Measurements from ENCODE around the gene HEATR5A.
"Not testable (repeated sequence)": the region's sequence is repeated elsewhere in the genome, so short reads cannot be mapped to it uniquely, and the experiment has no call there.

Gene HEATR5A

DNA sequence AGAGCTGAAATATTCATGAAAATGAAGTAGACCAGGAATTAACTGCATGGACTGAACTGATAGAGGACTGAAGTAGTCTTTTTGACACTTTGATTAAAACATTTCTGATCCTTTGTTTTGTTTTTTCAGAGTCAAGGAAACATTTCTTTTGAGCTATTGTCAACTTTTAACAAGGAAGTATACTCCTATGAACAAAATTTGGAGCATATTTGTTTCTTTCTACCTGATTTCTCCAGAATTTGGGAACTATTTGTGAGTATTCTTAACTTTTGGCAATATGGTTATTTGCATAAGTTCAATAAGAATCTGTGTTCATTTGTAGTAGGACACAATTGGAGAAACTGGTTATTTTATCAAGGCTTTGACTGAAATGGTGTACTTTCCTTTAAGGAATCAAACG is 141.5 kb downstream of the HEATR5A start:
- DNase-seq, result no peak

DNA sequence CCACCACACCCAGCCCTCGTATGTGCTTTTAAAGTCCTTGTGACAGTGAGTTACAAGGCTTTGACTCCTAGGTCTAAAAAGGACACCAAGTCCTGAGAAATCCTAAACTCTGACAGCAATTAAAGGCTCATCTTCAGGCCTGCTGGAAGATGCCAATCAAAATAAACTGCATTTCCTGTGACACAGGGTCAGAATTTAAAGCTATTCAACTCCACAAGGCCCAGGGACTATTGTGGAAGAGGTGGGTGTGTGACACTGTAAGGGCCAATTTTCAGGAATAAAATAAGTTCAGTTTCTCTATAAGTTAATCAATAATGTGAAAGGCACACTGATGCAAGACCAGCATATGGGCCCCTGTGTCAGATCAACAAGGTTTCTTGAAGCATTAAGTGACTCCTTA is 143.3 kb downstream of the HEATR5A start:
- DNase-seq, result no peak

DNA sequence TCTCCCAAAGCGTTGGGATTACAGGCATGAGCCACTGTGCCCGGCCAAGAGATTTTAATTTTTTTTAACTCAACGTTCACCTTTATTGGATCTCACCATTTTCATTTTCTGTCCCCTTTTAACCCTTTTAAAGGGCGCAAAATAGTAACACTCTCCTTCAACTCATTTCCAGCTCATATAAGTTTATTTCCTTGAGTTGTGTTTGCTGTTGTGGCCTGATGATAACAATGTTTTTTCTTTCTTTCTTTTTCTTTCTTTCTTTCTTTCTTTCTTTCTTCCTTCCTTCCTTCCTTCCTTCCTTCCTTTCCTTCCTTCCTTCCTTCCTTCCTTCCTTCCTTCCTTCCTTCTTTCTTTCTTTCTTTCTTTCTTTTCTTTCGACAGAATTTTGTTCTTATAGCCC is 143.9 kb downstream of the HEATR5A start:
- not testable (repeated sequence) for DNase-seq

GRCh38 chr14:31275731-31276130 is 144.6 kb downstream of the HEATR5A start:
- DNase-seq, result no peak

- no peak for DNase-seq
Measured at GRCh38 chr14:31271648-31272047, 148.7 kb downstream of the HEATR5A start.

GRCh38 chr14:31270196-31270772 is 150.1 kb downstream of the HEATR5A start:
- DNase-seq, result no peak

DNA sequence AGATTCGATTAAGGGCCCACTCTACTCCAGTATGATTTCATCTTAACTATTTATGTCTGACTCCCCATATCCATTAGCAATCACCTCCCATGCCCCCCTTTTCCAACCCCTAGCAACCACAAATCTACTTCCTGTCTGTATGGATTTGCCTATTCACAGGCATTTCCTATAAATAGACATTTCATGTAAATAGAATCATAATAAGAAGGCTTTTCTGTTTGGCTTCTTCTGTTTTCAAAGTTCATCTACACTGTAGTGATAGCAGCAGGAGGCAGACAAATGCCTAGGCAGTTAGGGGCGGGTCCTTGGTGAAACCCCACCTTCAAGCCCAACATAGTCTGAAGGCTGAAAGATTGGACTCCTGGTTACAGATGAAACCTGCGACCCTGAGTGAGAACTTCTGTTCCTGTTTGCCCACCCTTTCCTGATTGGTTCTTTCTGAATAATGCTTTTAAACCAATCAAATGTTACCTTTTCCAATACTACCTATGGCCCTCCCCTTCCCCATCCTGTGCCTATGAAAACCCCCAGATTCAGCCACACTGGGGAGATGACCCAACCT is 150.6 kb downstream of the HEATR5A start:
- no peak for DNase-seq

DNA sequence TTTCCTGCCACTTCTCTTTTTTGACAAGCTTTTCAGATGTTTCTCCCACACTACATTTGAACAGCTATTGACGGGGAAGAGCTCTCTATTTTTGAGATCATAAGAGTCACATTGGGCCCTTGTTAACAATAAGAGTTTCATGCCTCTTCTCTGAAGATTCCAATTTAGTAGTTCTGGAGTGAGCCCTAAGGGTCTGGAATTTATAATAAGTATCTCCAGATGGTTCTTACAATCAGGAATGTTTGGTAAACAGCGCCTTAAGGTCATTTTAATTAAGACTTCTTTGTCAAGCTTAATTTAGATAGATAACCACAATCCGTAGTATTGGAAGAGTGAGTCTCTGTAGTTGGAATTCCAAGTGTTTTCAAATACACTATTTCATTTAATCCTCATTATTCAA is 152.1 kb downstream of the HEATR5A start:
- no peak for DNase-seq

DNA sequence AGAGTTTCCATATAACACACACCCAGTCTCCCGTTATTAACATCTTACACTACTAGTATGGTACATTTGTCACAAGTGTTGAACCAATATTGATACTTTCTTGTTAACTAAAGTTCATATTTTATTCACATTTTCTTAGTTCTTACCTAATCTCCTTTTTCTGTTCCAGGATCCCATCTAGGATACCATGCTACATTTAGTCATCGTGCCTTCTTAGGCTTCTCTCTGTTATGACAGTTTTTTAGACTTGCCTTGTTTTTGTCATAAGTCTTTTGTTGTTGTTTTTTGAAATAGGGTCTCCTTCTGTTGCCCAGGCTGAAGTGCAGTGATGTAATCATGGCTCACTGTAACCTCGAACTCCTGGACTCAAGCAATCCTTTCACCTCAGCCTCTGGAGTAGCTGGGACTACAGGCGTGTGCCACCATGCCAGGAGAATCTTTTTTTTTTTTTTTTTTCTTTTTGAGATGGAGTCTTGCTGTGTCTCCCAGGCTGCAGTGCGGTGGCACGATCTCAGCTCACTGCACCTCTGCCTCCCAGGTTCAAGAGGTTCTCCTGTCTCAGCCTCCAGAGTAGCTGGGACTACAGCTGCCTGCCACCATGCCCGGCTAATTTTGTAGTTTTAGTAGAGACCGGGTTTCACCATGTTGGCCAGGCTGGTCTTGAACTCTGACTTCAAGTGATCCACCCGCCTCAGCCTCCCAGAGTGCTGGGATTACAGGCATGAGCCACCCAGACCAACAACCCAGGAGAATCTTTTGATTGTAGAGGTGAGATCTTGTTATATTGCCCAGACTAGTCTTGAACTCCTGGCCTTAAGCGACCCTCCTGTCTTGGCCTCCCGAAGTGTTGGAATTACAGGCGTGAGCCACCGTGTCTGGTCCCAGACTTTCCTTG is 153.7 kb downstream of the HEATR5A start:
- DNase-seq, result no peak

DNA sequence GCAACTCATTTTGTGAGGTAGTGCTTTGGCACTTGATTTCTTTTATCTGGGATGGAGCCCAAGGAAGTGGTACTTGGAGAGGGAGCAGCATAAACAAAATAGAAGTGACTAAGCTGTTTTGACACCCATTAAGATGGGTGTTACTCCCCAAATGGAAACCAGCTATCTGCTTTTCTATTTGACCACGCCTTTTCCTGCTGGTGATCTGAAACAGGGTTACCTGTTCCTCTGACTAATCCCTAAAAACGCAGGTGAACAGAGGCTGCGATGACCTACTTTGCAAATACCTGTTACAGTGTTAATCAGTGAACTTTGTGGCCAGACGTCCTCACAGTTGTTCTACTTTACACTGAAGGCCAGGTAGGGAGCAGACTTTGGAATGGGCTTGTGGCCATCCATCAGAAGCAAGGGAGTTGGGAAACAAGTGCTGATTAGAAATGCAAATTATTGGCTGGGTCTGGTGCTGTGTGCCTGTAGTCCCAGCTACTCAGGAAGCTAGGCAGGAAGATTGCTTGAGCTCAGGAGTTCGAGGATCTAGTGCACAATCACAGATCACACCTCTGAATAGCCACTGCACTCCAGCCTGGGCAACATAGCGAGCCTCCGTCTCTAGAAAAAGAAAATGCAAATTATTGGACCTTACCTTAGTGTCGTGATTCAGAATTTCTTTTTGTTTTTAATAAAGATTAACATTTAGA is 154.5 kb downstream of the HEATR5A start:
- DNase-seq, result no peak

DNA sequence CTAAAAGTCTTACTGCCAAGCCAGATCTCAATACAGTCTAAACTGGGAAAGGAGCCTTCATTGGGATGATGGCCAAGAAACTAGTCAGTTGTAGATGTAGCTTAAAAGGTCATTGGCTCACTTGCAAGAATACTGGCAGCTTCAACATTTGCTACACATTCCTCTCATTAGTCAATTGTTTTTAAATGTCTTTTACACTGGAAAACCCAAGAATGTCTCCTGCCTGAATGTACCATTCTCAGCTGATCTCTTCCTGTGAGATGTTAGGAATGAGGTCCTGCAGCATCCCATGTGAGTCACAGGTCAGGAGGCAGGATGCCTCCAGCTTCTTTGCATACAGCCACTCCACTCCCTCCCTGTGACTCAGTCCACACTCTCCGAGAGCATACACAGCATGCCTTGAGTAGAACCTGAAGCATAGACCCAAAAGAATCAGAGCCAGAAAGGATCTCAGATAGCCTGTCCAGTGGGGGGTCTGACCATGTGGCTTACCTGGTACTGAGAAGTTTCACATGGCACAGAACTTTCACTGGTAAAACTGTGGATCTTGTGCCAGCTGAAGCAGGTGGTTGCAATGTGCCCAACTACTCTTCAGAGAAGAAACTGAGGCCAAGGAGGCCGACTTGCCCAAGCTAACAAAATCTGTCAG is 156.7 kb downstream of the HEATR5A start:
- DNase-seq, result no peak

DNA sequence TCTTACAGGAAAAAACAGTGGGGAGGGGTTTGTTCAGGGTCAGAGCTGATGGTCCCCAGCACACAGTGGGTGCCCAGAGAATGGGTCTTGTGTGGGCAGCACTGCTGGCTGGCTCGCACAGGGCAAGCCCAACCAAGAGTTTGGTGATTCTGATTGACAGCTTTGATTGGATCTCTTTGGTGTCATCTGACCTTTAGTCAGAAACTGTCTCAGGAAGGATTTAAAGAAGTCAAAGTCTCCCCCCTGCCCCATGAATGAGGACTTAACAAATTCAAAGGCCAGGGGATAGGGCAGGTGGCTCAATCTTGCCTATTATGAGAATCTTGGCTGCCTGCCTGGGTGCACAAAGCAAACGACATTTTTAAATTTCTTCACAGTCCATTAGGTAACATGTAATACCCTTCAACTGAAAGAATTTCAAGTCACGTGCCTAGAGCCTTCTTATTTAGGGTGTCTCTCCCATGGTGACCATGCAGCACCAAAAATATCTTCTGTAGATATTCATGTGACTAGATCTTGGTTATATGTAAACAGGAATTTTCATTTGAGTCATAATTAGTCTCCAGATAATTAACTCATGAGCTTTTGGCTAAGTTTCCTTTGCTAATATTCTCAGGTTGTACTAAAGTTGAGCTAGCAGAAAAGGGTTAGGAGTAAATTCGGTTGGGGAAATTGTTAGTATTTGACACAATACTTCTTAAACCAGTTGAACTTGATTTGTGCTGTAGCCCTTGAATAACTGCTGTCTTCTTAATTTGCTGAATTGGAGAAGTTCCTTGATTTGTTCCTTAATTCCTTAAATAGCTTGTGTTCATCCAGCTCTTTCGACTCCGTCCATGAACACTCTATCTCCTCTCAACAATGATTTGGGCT is 158.3 kb downstream of the HEATR5A start:
- peak; percentile 32 for DNase-seq

DNA sequence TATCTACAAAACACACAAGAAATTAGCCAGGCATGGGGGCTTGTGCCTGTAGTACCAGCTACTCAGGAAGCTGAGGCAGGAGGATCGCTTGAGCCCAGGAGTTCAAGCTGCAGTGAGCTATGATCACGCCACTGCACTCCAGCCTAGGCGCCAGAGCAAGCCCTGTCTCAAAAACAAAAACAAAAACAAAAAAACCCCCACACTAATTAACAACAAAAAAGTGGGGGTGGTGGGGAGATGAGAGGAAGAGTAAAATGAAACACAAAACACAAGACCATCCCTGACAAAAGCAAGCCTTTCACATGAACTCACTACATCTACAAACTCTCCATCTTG is 158.9 kb downstream of the HEATR5A start:
- DNase-seq, result no peak

DNA sequence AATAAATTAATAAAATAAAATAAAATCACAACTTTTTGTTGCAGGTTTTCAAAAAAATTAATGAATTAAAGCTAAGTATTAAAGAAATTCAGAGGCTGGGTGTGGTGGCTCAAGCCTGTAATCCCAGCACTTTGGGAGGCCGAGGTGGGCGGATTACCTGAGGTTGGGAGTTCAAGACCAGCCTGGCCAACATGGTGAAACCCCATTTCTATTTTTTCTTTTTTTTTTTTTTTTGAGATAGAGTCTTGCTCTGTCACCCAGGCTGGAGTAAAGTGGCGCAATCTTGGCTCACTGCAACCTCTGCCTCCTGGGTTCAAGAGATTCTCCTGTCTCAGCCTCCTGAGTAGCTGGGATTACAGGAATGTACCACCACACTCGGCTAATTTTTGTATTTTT is 161.3 kb downstream of the HEATR5A start:
- DNase-seq, result not testable (repeated sequence)

DNA sequence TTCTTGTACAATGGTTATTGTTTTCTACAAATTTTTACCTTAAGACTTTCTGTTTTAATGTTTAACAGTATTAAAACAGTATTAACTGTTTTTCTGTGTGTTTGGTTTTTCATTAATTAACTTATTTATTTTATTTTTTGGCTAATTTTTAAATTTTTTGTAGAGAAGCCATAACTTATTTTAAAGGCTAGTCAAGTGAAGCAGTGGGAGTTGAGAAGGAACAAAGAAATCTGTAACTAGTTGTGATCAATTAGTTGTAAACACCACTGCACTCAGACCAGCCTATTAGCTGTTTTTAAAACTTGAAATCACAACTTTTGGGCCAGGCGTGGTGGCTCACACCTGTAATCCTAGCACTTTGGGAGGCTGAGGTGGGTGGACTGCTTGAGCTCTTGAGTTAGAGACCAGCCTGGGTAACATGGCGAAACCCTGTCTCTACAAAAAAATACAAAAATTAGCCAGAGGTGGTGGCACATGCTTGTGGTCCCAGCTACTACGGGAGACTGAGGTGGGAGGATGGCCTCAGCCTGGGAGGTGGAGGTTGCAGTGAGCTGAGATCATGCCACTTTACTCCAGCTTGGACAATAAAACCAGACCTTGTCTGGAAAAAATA is 161.8 kb downstream of the HEATR5A start:
- no peak for DNase-seq

DNA sequence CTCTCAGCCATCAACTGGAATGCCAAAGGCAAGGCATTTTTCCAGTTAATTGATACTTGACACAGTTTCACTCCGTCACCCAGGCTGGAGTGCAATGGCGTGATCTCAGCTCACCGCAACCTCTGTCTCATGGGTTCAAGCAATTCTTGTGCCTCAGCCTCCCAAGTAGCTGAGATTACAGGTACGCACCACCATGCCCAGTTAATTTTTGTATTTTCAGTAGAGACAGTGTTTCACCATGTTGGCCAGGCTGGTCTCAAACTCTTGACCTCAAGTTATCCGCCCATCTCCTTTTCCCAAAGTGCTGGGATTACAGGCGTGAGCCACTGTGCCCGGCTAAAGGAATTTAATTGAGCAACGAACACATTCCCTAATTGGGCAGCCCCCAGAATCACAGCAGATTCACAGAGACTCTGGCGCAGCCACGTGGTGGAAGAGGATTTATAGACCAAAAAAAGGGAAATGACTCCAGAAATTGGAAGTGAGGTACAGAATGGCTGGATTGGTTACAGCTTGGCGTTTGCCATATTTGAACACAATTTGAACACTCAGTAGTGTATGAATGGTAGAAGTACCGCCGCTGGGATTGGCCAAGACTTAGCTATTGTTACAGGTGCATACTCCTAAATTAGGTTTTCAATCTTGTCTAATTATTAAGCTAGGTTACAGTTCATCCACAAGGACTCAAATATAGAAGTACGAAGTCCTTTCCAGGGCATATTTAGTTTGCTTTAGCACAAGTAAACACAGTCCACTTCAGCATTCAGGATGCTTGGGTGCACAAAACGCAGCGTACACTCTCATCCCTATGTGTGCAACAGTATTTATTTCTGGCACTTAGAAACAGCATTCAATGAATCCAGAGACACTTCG is 162.6 kb downstream of the HEATR5A start:
- DNase-seq, result not testable (repeated sequence)

GRCh38 chr14:31257244-31257553 is 163.2 kb downstream of the HEATR5A start:
- DNase-seq, result no peak

GRCh38 chr14:31256534-31257243 is 163.7 kb downstream of the HEATR5A start:
- DNase-seq, result no peak

- DNase-seq, result not testable (repeated sequence)
Measured at GRCh38 chr14:31255918-31256317, 164.4 kb downstream of the HEATR5A start.

DNA sequence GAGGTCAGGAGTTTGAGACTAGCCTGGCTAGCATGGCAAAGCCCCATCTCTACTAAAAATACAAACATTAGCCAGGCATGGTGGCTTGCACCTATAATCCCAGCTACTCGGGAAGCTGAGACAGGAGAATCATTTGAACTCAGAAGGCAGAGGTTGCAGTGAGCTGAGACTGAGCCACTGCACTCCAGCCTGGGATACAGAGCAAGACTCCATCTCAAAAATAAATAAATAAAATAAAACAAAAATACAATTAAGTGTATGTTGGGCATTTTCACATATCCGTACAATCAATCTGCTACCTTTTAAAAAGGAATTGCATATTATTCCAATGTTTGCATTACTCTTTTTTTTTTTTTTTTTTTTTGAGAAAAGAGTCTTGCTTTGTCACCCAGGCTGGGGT is 165.1 kb downstream of the HEATR5A start:
- DNase-seq, result no peak

Measured in GF-D8 (cell line).